ENCODE data around the gene ITGA7.

ITGA7 gene

DNA sequence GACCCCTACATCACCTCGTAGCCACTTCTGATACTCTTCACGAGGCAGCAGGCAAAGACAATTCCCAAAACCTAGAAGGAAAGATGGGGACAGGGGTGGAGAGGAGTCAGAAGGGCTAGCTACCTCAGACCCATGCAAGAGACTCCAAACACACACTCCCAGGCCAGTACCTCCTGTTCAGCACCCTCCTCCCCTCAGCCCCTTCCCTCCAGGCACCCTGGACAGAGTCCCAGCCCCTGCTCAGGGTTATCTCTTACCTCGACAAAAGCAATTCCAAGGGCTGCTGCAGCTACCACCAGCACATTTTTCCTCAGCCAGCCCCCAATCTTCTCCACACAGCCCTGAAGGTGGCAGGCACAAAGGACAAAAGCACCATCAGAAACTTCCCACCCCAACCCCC is 17.9 kb upstream of the ITGA7 start:
- no peak for DNase-seq (ENCODE audit: extremely low read depth, insufficient read length)
- Histone ChIP-seq H3K4me3 (replicated peaks; ENCODE audit: low read depth, low read length) (no peak overlapping the region), H3K27me3 (replicated peaks; ENCODE audit: control insufficient read depth, insufficient read depth, low read length) (no peaks in the 10 kb centered on the region), H3K36me3 (ENCODE audit: control insufficient read depth, insufficient read depth, low read length) (peaks cover 9% of the 10 kb centered on the region)
- no peak for TF ChIP-seq CTCF (IDR thresholded peaks at IDR 0.05; ENCODE audit: insufficient read depth, low read length, poor library complexity, severe bottlenecking)

GRCh38 chr12:55724940-55725309 is 17.2 kb upstream of the ITGA7 start:
- DNase-seq (ENCODE audit: extremely low read depth, insufficient read length), result no peak
- TF ChIP-seq CTCF (IDR thresholded peaks at IDR 0.05; ENCODE audit: insufficient read depth, low read length, poor library complexity, severe bottlenecking), result no peak
- peaks cover 9% of the 10 kb centered on the region for H3K36me3 ChIP-seq (ENCODE audit: control insufficient read depth, insufficient read depth, low read length)
- H3K27me3 ChIP-seq (replicated peaks; ENCODE audit: control insufficient read depth, insufficient read depth, low read length), result no peaks in the 10 kb centered on the region
- no peak overlapping the region for H3K4me3 ChIP-seq (replicated peaks; ENCODE audit: low read depth, low read length)

- Histone ChIP-seq H3K27me3 (replicated peaks; ENCODE audit: control insufficient read depth, insufficient read depth, low read length) (no peaks in the 10 kb centered on the region), H3K36me3 (ENCODE audit: control insufficient read depth, insufficient read depth, low read length) (peaks cover 9% of the 10 kb centered on the region), H3K4me3 (replicated peaks; ENCODE audit: low read depth, low read length) (no peak overlapping the region)
- DNase-seq (ENCODE audit: extremely low read depth, insufficient read length), result no peak
- TF ChIP-seq CTCF (IDR thresholded peaks at IDR 0.05; ENCODE audit: insufficient read depth, low read length, poor library complexity, severe bottlenecking), result peak; percentile 75
These were observed 16.7 kb upstream of the ITGA7 start for GRCh38 chr12:55724226-55724939.

GRCh38 chr12:55723516-55724225 is 16.0 kb upstream of the ITGA7 start:
- H3K36me3 ChIP-seq (ENCODE audit: control insufficient read depth, insufficient read depth, low read length), result peaks cover 9% of the 10 kb centered on the region

DNA sequence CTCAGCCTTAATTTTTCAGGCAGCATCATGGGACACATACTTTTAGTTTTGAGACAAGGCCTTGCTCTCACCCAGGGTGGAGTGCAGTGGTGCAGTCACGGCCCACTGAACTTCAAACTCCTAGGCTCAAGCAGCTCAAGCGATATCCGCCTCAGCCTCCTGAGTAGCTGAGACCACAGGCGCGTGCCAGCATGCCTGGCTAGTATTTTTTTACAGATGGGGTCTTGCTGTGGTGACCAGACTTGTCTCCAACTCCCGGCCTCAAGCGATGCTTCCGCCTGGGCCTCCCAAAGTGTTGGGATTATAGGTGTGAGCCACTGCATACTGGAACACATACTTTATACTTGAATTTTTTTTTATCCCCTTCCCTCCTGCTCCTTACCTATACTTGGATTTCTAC is 15.2 kb upstream of the ITGA7 start:
- no peak for TF ChIP-seq CTCF (IDR thresholded peaks at IDR 0.05; ENCODE audit: insufficient read depth, low read length, poor library complexity, severe bottlenecking)
- no peaks in the 10 kb centered on the region for H3K27me3 ChIP-seq (replicated peaks; ENCODE audit: control insufficient read depth, insufficient read depth, low read length)
- no peak for DNase-seq (ENCODE audit: extremely low read depth, insufficient read length)
- H3K36me3 ChIP-seq (ENCODE audit: control insufficient read depth, insufficient read depth, low read length), result peaks cover 9% of the 10 kb centered on the region
- no peak overlapping the region for H3K4me3 ChIP-seq (replicated peaks; ENCODE audit: low read depth, low read length)

More at GRCh38 chr12:55723516-55724225, 16.0 kb upstream of the ITGA7 start:
- no peak for DNase-seq (ENCODE audit: extremely low read depth, insufficient read length)
- no peak for TF ChIP-seq CTCF (IDR thresholded peaks at IDR 0.05; ENCODE audit: insufficient read depth, low read length, poor library complexity, severe bottlenecking)
- Histone ChIP-seq H3K27me3 (replicated peaks; ENCODE audit: control insufficient read depth, insufficient read depth, low read length) (no peaks in the 10 kb centered on the region), H3K4me3 (replicated peaks; ENCODE audit: low read depth, low read length) (no peak overlapping the region)

Measured in GM06990 (cell line).